Ovary (tissue), 3 donors: Measurements from ENCODE around the gene MSH3.

ENCODE experiments used
- CTCF ChIP-seq, 3 donors: fragments of 450-650 bp in 2 of 3; fragments of 200-600 bp in 1 of 3; IDR thresholded peaks; one replicate each; pipeline versions ENCODE4 v1.5.1 to v1.8.0; 2016 to 2022; ENCODE audit warnings: antibody characterized with exemption in 3 of 3, mild to moderate bottlenecking in 1 of 3
- EP300 ChIP-seq: sonication (generic); formaldehyde crosslinking; IDR thresholded peaks from one replicate; pipeline ENCODE4 v1.6.1; 2017; ENCODE audit warnings: antibody characterized with exemption
- POLR2A ChIP-seq: fragments of 450-650 bp; IDR thresholded peaks from one replicate; pipeline ENCODE4 v1.6.1; 2017; ENCODE audit warnings: antibody characterized with exemption, mild to moderate bottlenecking, moderate library complexity
- donor health status: DM: no; HTN: no; CAD: no.

- no peak for TF ChIP-seq CTCF (IDR thresholded peaks at IDR 0.05)
- no peak for TF ChIP-seq EP300
- no peak for TF ChIP-seq POLR2A
Observed at GRCh38 chr5:80739898-80740297, 85.4 kb downstream of the MSH3 start.
